ENCODE data around the gene PEA15.
A peak's percentile ranks its signal among the peaks of the same experiment; 100 is the strongest.

PEA15 gene

DNA sequence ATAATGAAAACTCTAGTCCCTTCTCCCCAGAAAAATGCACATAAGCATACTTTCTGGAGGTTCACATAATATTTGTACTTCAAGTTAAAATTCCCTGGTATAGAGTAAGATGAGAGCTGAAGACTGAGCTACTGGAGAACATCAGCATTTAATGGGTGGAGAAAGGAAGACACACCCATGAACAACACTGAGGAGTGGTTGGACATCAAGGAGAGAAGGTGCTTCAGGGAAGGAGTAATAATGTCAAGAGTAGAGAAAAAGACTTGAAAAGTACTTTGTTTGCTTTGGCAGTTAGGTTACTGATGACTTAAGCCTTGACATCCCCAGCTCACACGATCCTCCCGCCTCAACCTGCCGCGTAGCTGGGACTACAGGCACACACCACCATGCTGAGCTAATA is 21.9 kb downstream of the PEA15 start:
- no peak for TF ChIP-seq CTCF (IDR thresholded peaks at IDR 0.05; ENCODE audit: extremely low read depth, insufficient read depth, missing control alignments)
- DNase-seq (ENCODE audit: low spot score) = no peak
- in situ Hi-C loops (cut with MboI; ENCODE audit: low pct_unique_long_range_greater_than_20kb, low sequenced_read_pairs, unreplicated experiment) = no loop called here

DNA sequence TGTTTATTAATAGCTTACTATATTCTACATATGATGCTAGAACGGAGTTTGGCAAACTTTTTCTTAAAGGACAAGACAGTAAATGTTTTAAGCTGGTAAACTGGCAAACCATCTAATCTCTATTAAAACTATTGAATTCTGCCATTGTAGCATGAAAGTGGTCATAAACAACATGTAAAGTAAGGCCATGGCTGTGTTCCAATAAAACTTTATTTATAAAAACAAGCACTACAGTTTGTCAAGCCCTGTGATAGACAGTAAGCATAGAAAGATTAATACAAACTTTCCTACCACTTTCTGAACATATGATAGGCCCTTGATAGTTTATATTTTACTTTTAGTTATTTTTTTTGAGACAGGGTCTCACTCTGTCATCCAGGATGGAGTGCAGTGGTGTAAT is 22.4 kb downstream of the PEA15 start:
- no peak for TF ChIP-seq CTCF (IDR thresholded peaks at IDR 0.05; ENCODE audit: extremely low read depth, insufficient read depth, missing control alignments)
- DNase-seq (ENCODE audit: low spot score) = no peak
- in situ Hi-C loops (cut with MboI; ENCODE audit: low pct_unique_long_range_greater_than_20kb, low sequenced_read_pairs, unreplicated experiment) = no loop called here

DNA sequence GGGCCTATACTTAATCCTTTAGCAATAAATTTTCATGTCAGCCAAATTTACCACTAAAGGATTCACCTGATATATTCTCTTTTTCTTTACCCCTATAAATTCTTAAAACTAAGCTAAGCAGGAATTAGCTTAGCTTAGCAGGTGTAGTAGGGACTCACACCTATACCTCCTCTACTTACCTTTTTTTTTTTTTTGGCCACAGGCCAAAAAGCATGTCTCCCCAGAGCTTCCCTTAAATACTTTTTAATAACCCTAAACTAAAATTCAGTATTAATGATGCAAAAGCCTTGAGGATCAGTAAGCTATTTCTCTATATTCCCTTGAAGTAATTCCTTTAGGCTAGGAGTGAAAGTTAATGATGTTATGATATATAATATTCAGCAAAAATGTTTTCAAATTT is 23.2 kb downstream of the PEA15 start:
- in situ Hi-C loops (cut with MboI; ENCODE audit: low pct_unique_long_range_greater_than_20kb, low sequenced_read_pairs, unreplicated experiment) = no loop called here
- DNase-seq (ENCODE audit: low spot score) = no peak
- TF ChIP-seq CTCF (IDR thresholded peaks at IDR 0.05; ENCODE audit: extremely low read depth, insufficient read depth, missing control alignments) = no peak

- in situ Hi-C loops (cut with MboI; ENCODE audit: low pct_unique_long_range_greater_than_20kb, low sequenced_read_pairs, unreplicated experiment) = no loop called here
- DNase-seq (ENCODE audit: low spot score) = no peak
- no peak for TF ChIP-seq CTCF (IDR thresholded peaks at IDR 0.05; ENCODE audit: extremely low read depth, insufficient read depth, missing control alignments)
These were observed 27.7 kb downstream of the PEA15 start for GRCh38 chr1:160232911-160233310.

GRCh38 chr1:160236806-160237205 is 31.6 kb downstream of the PEA15 start:
- peak; percentile 24 for DNase-seq (ENCODE audit: low spot score)
- TF ChIP-seq CTCF (IDR thresholded peaks at IDR 0.05; ENCODE audit: extremely low read depth, insufficient read depth, missing control alignments) = no peak
- in situ Hi-C loops (cut with MboI; ENCODE audit: low pct_unique_long_range_greater_than_20kb, low sequenced_read_pairs, unreplicated experiment) = no loop called here

- in situ Hi-C loops (cut with MboI; ENCODE audit: low pct_unique_long_range_greater_than_20kb, low sequenced_read_pairs, unreplicated experiment) = no loop called here
- no peak for TF ChIP-seq CTCF (IDR thresholded peaks at IDR 0.05; ENCODE audit: extremely low read depth, insufficient read depth, missing control alignments)
- DNase-seq (ENCODE audit: low spot score) = no peak
These were observed 32.4 kb downstream of the PEA15 start for GRCh38 chr1:160237558-160237957.

DNA sequence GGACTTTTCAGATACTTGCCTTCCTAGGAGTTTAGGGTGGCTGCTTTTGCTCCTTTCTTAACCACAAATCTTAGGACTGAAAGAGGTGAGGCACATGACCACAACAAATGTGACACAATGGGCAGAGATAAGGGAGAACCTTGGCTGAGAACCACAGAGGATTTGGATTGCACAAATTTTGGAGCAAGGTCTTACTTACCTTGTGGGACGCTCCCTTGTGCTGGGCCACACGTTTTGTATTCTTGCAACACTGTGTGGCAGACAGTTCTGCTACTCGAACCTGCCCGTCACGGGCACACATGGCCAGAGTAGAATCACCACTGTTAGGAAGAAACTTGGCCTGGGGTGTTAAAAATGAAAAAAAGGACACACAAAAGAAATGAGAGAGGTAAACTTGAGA is 33.2 kb downstream of the PEA15 start:
- no peak for TF ChIP-seq CTCF (IDR thresholded peaks at IDR 0.05; ENCODE audit: extremely low read depth, insufficient read depth, missing control alignments)
- in situ Hi-C loops (cut with MboI; ENCODE audit: low pct_unique_long_range_greater_than_20kb, low sequenced_read_pairs, unreplicated experiment) = no loop called here
- no peak for DNase-seq (ENCODE audit: low spot score)
